Measurements from ENCODE around the gene UGP2. TPM values are rescaled to one million over a fixed set of nuclear protein-coding genes. Genes with fewer than 3 reads are reported as not detected.

The UGP2 gene
- total and polyA plus RNA-seq, 2 of the 8 experiments (the other 6 are each of a cell fraction or from before 2014, with no cell fraction given): 278 to 956 TPM

GRCh38 chr2:63840785-63841253, 877 bp upstream of the UGP2 start (continued):
- TF ChIP-seq, protein P1, sequence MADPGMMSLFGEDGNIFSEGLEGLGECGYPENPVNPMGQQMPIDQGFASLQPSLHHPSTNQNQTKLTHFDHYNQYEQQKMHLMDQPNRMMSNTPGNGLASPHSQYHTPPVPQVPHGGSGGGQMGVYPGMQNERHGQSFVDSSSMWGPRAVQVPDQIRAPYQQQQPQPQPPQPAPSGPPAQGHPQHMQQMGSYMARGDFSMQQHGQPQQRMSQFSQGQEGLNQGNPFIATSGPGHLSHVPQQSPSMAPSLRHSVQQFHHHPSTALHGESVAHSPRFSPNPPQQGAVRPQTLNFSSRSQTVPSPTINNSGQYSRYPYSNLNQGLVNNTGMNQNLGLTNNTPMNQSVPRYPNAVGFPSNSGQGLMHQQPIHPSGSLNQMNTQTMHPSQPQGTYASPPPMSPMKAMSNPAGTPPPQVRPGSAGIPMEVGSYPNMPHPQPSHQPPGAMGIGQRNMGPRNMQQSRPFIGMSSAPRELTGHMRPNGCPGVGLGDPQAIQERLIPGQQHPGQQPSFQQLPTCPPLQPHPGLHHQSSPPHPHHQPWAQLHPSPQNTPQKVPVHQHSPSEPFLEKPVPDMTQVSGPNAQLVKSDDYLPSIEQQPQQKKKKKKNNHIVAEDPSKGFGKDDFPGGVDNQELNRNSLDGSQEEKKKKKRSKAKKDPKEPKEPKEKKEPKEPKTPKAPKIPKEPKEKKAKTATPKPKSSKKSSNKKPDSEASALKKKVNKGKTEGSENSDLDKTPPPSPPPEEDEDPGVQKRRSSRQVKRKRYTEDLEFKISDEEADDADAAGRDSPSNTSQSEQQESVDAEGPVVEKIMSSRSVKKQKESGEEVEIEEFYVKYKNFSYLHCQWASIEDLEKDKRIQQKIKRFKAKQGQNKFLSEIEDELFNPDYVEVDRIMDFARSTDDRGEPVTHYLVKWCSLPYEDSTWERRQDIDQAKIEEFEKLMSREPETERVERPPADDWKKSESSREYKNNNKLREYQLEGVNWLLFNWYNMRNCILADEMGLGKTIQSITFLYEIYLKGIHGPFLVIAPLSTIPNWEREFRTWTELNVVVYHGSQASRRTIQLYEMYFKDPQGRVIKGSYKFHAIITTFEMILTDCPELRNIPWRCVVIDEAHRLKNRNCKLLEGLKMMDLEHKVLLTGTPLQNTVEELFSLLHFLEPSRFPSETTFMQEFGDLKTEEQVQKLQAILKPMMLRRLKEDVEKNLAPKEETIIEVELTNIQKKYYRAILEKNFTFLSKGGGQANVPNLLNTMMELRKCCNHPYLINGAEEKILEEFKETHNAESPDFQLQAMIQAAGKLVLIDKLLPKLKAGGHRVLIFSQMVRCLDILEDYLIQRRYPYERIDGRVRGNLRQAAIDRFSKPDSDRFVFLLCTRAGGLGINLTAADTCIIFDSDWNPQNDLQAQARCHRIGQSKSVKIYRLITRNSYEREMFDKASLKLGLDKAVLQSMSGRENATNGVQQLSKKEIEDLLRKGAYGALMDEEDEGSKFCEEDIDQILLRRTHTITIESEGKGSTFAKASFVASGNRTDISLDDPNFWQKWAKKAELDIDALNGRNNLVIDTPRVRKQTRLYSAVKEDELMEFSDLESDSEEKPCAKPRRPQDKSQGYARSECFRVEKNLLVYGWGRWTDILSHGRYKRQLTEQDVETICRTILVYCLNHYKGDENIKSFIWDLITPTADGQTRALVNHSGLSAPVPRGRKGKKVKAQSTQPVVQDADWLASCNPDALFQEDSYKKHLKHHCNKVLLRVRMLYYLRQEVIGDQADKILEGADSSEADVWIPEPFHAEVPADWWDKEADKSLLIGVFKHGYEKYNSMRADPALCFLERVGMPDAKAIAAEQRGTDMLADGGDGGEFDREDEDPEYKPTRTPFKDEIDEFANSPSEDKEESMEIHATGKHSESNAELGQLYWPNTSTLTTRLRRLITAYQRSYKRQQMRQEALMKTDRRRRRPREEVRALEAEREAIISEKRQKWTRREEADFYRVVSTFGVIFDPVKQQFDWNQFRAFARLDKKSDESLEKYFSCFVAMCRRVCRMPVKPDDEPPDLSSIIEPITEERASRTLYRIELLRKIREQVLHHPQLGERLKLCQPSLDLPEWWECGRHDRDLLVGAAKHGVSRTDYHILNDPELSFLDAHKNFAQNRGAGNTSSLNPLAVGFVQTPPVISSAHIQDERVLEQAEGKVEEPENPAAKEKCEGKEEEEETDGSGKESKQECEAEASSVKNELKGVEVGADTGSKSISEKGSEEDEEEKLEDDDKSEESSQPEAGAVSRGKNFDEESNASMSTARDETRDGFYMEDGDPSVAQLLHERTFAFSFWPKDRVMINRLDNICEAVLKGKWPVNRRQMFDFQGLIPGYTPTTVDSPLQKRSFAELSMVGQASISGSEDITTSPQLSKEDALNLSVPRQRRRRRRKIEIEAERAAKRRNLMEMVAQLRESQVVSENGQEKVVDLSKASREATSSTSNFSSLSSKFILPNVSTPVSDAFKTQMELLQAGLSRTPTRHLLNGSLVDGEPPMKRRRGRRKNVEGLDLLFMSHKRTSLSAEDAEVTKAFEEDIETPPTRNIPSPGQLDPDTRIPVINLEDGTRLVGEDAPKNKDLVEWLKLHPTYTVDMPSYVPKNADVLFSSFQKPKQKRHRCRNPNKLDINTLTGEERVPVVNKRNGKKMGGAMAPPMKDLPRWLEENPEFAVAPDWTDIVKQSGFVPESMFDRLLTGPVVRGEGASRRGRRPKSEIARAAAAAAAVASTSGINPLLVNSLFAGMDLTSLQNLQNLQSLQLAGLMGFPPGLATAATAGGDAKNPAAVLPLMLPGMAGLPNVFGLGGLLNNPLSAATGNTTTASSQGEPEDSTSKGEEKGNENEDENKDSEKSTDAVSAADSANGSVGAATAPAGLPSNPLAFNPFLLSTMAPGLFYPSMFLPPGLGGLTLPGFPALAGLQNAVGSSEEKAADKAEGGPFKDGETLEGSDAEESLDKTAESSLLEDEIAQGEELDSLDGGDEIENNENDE (IDR thresholded peaks at IDR 0.05; ENCODE audit: insufficient replicate concordance, low read length): no peak
- TF ChIP-seq YY1 (IDR thresholded peaks at IDR 0.05; ENCODE audit: low read depth, low read length) (no peak), NRF1 (IDR thresholded peaks at IDR 0.05; ENCODE audit: low read depth, low read length) (no peak), SIRT6 (IDR thresholded peaks at IDR 0.05; ENCODE audit: low read length) (no peak), POLR2A (IDR thresholded peaks at IDR 0.05; ENCODE audit: control extremely low read depth in 1 of 2, low read depth in 2 of 2, low read length in 2 of 2) (peak; percentile 86 to 94; a peak in 2 of 3 replicates), SRF (IDR thresholded peaks at IDR 0.05; ENCODE audit: low read depth, low read length) (no peak), ATF3 (IDR thresholded peaks at IDR 0.05; ENCODE audit: insufficient read depth, low read depth, low read length) (no peak), RNF2 (IDR thresholded peaks at IDR 0.05; ENCODE audit: borderline replicate concordance, low read depth, low read length, missing control alignments, poor library complexity, severe bottlenecking) (no peak)
- TF ChIP-seq, protein P2, sequence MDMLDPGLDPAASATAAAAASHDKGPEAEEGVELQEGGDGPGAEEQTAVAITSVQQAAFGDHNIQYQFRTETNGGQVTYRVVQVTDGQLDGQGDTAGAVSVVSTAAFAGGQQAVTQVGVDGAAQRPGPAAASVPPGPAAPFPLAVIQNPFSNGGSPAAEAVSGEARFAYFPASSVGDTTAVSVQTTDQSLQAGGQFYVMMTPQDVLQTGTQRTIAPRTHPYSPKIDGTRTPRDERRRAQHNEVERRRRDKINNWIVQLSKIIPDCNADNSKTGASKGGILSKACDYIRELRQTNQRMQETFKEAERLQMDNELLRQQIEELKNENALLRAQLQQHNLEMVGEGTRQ (IDR thresholded peaks at IDR 0.05; ENCODE audit: low read length): no peak

All from H1 (cell line).